KMS-11 (cell line): ENCODE measurements around the gene SLC16A2.

Experiments used
- H2AFZ ChIP-seq: fragments of 200-600 bp; sonication (generic); 2 replicates; pipeline ENCODE4 v1.6.1; 2016; ENCODE audit warnings: antibody characterized with exemption, mixed run types, low read depth
- H3K27ac ChIP-seq: fragments of 200-600 bp; sonication (generic); 2 replicates; pipeline ENCODE4 v1.6.1; 2016; ENCODE audit warnings: mild to moderate bottlenecking, mixed run types
- H3K27me3 ChIP-seq: fragments of 200-600 bp; sonication (generic); 2 replicates; pipeline ENCODE4 v1.6.1; 2017; ENCODE audit warnings: mild to moderate bottlenecking, low read depth, mixed run types, moderate library complexity; ENCODE audit not compliant: insufficient read depth
- H3K36me3 ChIP-seq: fragments of 200-600 bp; sonication (generic); 2 replicates; pipeline ENCODE4 v1.6.1; 2017; ENCODE audit warnings: mild to moderate bottlenecking, mixed run types; ENCODE audit not compliant: insufficient read depth
- H3K4me1 ChIP-seq: fragments of 200-600 bp; sonication (generic); 2 replicates; pipeline ENCODE4 v1.6.1; 2016; ENCODE audit warnings: mild to moderate bottlenecking, low read depth, mixed run types; ENCODE audit not compliant: poor library complexity, severe bottlenecking
- H3K4me2 ChIP-seq: fragments of 200-600 bp; sonication (generic); 2 replicates; pipeline ENCODE4 v1.7.0; 2016; ENCODE audit warnings: mild to moderate bottlenecking, mixed run types
- H3K4me3 ChIP-seq: fragments of 200-600 bp; sonication (generic); IDR thresholded peaks from 2 replicates; pipeline ENCODE4 v1.6.1; 2017; ENCODE audit warnings: low read depth, low read length, mixed read lengths; ENCODE audit not compliant: insufficient read depth
- H3K79me2 ChIP-seq: fragments of 200-600 bp; sonication (generic); 2 replicates; pipeline ENCODE4 v1.6.1; 2016; ENCODE audit warnings: low read depth, mixed run types; ENCODE audit not compliant: insufficient read depth
- H3K9ac ChIP-seq: fragments of 200-600 bp; sonication (generic); 2 replicates; pipeline ENCODE4 v1.6.1; 2016; ENCODE audit warnings: mild to moderate bottlenecking, mixed run types
- H4K20me1 ChIP-seq: fragments of 200-600 bp; sonication (generic); 2 replicates; pipeline ENCODE4 v1.6.1; 2016; ENCODE audit warnings: mild to moderate bottlenecking, mixed run types; ENCODE audit not compliant: insufficient read depth
- TF ChIP-seq, protein P1 (sequence below): fragments of 200-600 bp; sonication (generic); conservative IDR thresholded peaks from 2 replicates; pipeline ENCODE4 v1.6.1; 2017; ENCODE audit warnings: low read depth, mild to moderate bottlenecking, antibody characterized with exemption, low read length, moderate library complexity, mixed read lengths

The SLC16A2 gene

GRCh38 chrX:74408304-74408703, 13.0 kb upstream of the SLC16A2 start:
- Histone ChIP-seq H3K27ac (no peak overlapping the region), H2AFZ (no peak overlapping the region), H3K79me2 (no peaks in the 10 kb centered on the region), H4K20me1 (no peaks in the 10 kb centered on the region), H3K36me3 (no peaks in the 10 kb centered on the region), H3K9ac (no peak overlapping the region), H3K4me3 (no peak overlapping the region), H3K4me2 (no peak overlapping the region), H3K27me3 (no peaks in the 10 kb centered on the region), H3K4me1 (no peaks in the 10 kb centered on the region)
- TF ChIP-seq, protein P1, sequence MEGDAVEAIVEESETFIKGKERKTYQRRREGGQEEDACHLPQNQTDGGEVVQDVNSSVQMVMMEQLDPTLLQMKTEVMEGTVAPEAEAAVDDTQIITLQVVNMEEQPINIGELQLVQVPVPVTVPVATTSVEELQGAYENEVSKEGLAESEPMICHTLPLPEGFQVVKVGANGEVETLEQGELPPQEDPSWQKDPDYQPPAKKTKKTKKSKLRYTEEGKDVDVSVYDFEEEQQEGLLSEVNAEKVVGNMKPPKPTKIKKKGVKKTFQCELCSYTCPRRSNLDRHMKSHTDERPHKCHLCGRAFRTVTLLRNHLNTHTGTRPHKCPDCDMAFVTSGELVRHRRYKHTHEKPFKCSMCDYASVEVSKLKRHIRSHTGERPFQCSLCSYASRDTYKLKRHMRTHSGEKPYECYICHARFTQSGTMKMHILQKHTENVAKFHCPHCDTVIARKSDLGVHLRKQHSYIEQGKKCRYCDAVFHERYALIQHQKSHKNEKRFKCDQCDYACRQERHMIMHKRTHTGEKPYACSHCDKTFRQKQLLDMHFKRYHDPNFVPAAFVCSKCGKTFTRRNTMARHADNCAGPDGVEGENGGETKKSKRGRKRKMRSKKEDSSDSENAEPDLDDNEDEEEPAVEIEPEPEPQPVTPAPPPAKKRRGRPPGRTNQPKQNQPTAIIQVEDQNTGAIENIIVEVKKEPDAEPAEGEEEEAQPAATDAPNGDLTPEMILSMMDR: no peak

- Histone ChIP-seq H3K79me2 (no peaks in the 10 kb centered on the region), H3K36me3 (no peaks in the 10 kb centered on the region), H4K20me1 (no peaks in the 10 kb centered on the region), H3K27ac (no peak overlapping the region), H3K9ac (no peak overlapping the region), H3K4me1 (no peaks in the 10 kb centered on the region), H3K27me3 (no peaks in the 10 kb centered on the region), H3K4me2 (peak overlapping the region; percentile 60; the same call in 1 of the 2 replicates), H2AFZ (peak overlapping the region; percentile 81), H3K4me3 (no peak overlapping the region)
- TF ChIP-seq, protein P1: no peak
Observed at GRCh38 chrX:74419864-74420195, 1.5 kb upstream of the SLC16A2 start.

DNA sequence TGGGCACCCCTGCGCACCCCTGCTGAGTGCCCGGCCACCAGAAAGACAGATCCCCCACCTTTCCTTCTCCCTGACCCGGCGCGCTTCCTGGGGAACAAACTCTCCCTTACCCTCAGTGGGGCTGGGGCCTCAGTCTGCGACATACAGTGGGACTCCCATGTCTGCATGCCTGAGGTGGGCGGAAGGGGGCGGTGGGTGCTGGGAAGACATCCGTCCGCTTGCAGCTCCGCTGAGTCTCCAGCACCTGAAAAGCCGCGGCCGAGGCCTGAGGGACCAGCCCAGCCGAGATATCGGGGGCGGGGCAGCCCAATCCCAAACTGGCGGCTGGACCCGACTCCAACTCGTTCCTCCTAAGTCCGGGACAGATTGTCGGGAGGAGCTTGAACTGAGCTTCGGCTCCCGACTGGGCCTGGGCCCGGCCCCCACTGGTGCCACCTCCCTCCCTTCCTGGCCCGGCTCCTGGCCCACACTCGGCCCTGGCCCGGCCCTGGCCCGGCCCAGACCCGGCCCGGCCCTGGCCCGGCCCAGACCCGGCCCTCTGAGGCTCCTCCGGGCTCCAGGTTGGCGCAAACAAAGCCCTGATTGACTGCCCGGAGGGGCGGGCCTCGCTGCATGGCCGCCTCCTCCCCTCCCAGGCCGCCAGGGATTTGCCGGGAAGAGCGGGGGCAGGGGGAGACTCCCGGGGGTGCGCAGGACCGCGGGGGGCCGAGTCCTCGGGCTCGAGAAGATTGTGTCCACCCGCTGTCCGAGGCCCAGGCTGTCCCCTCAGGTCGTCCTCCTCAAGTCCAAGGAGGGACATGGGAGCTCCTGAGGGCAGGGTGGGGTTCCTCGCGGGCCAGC, 877 bp upstream of the SLC16A2 start:
- no peaks in the 10 kb centered on the region for H3K27me3 ChIP-seq
- H3K36me3 ChIP-seq: no peaks in the 10 kb centered on the region
- H3K4me2 ChIP-seq: peak overlapping the region; percentile 60
- no peaks in the 10 kb centered on the region for H3K79me2 ChIP-seq
- peak overlapping the region; percentile 49; the same call in 1 of the 2 replicates for H3K9ac ChIP-seq
- TF ChIP-seq, protein P1: no peak
- H3K4me1 ChIP-seq: no peaks in the 10 kb centered on the region
- peak overlapping the region; percentile 81 for H2AFZ ChIP-seq
- H3K27ac ChIP-seq: no peak overlapping the region
- peak overlapping the region; percentile 32 for H3K4me3 ChIP-seq
- H4K20me1 ChIP-seq: no peaks in the 10 kb centered on the region

DNA sequence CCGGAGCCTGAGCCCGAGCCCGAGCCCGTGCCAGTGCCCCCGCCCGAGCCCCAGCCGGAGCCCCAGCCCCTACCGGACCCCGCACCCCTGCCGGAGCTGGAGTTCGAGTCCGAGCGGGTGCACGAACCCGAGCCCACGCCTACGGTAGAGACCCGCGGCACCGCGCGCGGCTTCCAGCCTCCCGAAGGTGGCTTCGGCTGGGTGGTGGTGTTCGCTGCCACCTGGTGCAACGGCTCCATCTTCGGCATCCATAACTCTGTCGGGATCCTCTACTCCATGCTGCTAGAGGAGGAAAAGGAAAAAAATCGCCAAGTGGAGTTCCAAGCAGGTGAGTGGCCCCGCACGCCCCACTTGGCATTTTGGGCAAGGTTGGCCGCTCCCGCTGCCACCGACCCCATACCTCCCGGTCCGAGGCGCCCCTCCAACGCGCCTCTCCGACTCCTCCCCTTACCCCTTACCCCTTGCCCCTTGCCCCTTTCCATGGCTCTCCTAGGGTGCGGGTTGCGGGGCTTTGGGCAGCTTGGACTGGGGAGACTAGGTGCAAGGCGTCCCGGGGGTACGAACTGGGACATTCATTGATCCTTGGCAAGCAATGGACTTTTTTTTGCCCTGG, 553 bp downstream of the SLC16A2 start:
- Histone ChIP-seq H2AFZ (peak overlapping the region; percentile 81; the same call in 1 of the 2 replicates), H3K79me2 (no peaks in the 10 kb centered on the region), H3K4me3 (no peak overlapping the region), H3K27me3 (no peaks in the 10 kb centered on the region), H3K27ac (no peak overlapping the region), H3K9ac (peak overlapping the region; percentile 12; the same call in 1 of the 2 replicates), H3K4me2 (peak overlapping the region; percentile 60; the same call in 1 of the 2 replicates), H3K36me3 (no peaks in the 10 kb centered on the region), H3K4me1 (no peaks in the 10 kb centered on the region), H4K20me1 (no peaks in the 10 kb centered on the region)
- TF ChIP-seq, protein P1: no peak
